ENCODE results near the gene ATP8A2.

DNA sequence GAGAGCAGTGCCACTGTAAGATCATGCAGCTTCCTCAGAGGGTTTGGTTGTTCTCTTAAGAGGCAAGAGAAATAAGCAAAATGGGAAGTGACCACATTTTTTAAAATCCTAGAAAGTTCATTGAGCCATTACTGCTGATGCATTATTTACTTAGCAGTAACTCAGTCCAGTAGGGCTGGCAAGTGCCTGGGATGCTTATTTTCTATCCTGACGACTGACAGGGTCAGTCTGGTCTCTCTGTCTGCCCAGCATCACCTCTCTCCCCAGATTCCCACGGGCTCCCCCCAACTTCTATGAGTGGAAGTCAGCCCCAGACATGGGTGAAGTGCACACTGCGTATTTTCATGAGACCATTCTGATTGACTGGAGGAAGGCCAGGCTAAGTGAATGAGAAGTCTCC is 669.7 kb downstream of the ATP8A2 start:
- TF ChIP-seq ZNF274 (IDR thresholded peaks at IDR 0.05; ENCODE audit: low read depth, low read length): no peak
- no peak for TF ChIP-seq YY1 (IDR thresholded peaks at IDR 0.05; ENCODE audit: insufficient read depth, insufficient read length)
- TF ChIP-seq SUZ12 (IDR thresholded peaks at IDR 0.05; ENCODE audit: extremely low read depth, insufficient read depth, insufficient read length): no peak

Measured in NT2/D1 (cell line).